ENCODE measurements around the gene CD84. TPM values are rescaled to one million over a fixed set of nuclear protein-coding genes. Genes with fewer than 3 reads are reported as not detected.

Gene CD84
- polyA plus RNA-seq, 3 donors = 14.5 to 33.5 (median 31.8) TPM

GRCh38 chr1:160548183-160548582 is 31.1 kb downstream of the CD84 start:
- Histone ChIP-seq H3K9me3 (replicated peaks in 1 of 2; ENCODE audit: control insufficient read depth in 1 of 2, insufficient read depth in 1 of 2, low read length in 2 of 2) (no peaks in the 10 kb centered on the region), H2AFZ (ENCODE audit: insufficient read depth, low read depth, low read length, poor library complexity, severe bottlenecking) (no peak overlapping the region), H3K9ac (ENCODE audit: insufficient read depth, low read length, poor library complexity, severe bottlenecking) (no peak overlapping the region), H3K4me1 (ENCODE audit: control insufficient read depth in 1 of 2, insufficient read depth in 2 of 2, low read length in 2 of 2) (peaks cover 51 to 53% of the 10 kb centered on the region in 2 donors), H4K20me1 (ENCODE audit: insufficient read depth, low read length) (no peaks in the 10 kb centered on the region), H3K36me3 (replicated peaks in 1 of 2; ENCODE audit: control insufficient read depth in 1 of 2, insufficient read depth in 2 of 2, low read length in 2 of 2) (peaks cover 28 to 38% of the 10 kb centered on the region in 2 donors), H3K27ac (ENCODE audit: low read depth in 1 of 2, low read length in 2 of 2) (peak overlapping the region; percentile 11 to 83), H3K27me3 (ENCODE audit: control insufficient read depth in 2 of 2, insufficient read depth in 2 of 2, low read length in 2 of 2) (no peaks in the 10 kb centered on the region), H3K4me2 (replicated peaks; ENCODE audit: extremely low read depth, low read length, poor library complexity, severe bottlenecking) (no peak overlapping the region), H3K79me2 (ENCODE audit: insufficient read depth, low read length) (peaks cover 9% of the 10 kb centered on the region), H3K4me3 (replicated peaks in 1 of 3; ENCODE audit: low read depth in 2 of 3, low read length in 3 of 3) (no peak overlapping the region)
- Mint-ChIP-seq H3K4me1 (peaks cover 60% of the 10 kb centered on the region), H3K27ac (peak overlapping the region in 4 of 7 donors; percentile 79 to 97 (median 88)), H3K9me3 (no peaks in the 10 kb centered on the region), H3K36me3 (peaks cover 44 to 55% of the 10 kb centered on the region in 2 donors), H3K4me3 (no peak overlapping the region), H3K27me3 (ENCODE audit: low read depth in 3 of 3) (no peaks in the 10 kb centered on the region)
- WGBS (ENCODE audit: insufficient coverage) = 94% methylated on average over 2 of the region's 3 CpGs
- intact Hi-C loops (cut with micrococcal nuclease) = loop anchor here in 1 of 2 donors (5.0 kb wide), 1 partner anchor 59 kb away; no protein-coding TSS in a partner anchor
- no peak for TF ChIP-seq CTCF (IDR thresholded peaks at IDR 0.05)
- peak in 1 of 3 donors; percentile 34 for DNase-seq

GRCh38 chr1:160547422-160547821 is 31.9 kb downstream of the CD84 start:
- no peaks in the 10 kb centered on the region for H3K9me3 ChIP-seq (replicated peaks in 1 of 2; ENCODE audit: control insufficient read depth in 1 of 2, insufficient read depth in 1 of 2, low read length in 2 of 2)
- peaks cover 51 to 53% of the 10 kb centered on the region in 2 donors for H3K4me1 ChIP-seq (ENCODE audit: control insufficient read depth in 1 of 2, insufficient read depth in 2 of 2, low read length in 2 of 2)
- peaks cover 60% of the 10 kb centered on the region for H3K4me1 Mint-ChIP-seq
- H3K36me3 Mint-ChIP-seq = peaks cover 37 to 49% of the 10 kb centered on the region in 2 donors
- H3K4me2 ChIP-seq (replicated peaks; ENCODE audit: extremely low read depth, low read length, poor library complexity, severe bottlenecking) = peak overlapping the region; percentile 45
- H4K20me1 ChIP-seq (ENCODE audit: insufficient read depth, low read length) = no peaks in the 10 kb centered on the region
- H3K27ac Mint-ChIP-seq = peak overlapping the region; percentile 79 to 97 (median 92)
- no peaks in the 10 kb centered on the region for H3K27me3 Mint-ChIP-seq (ENCODE audit: low read depth in 3 of 3)
- peaks cover 6% of the 10 kb centered on the region for H3K79me2 ChIP-seq (ENCODE audit: insufficient read depth, low read length)
- no peak overlapping the region for H2AFZ ChIP-seq (ENCODE audit: insufficient read depth, low read depth, low read length, poor library complexity, severe bottlenecking)
- no peaks in the 10 kb centered on the region for H3K9me3 Mint-ChIP-seq
- H3K27ac ChIP-seq (ENCODE audit: low read depth in 1 of 2, low read length in 2 of 2) = peak overlapping the region; percentile 39 to 83
- no peak for DNase-seq
- TF ChIP-seq CTCF (IDR thresholded peaks at IDR 0.05) = no peak
- peaks cover 21 to 30% of the 10 kb centered on the region in 2 donors for H3K36me3 ChIP-seq (replicated peaks in 1 of 2; ENCODE audit: control insufficient read depth in 1 of 2, insufficient read depth in 2 of 2, low read length in 2 of 2)
- WGBS (ENCODE audit: insufficient coverage) = no CpG with 5 or more reads among the region's 4 CpGs
- no peak overlapping the region for H3K9ac ChIP-seq (ENCODE audit: insufficient read depth, low read length, poor library complexity, severe bottlenecking)
- H3K4me3 ChIP-seq (replicated peaks in 1 of 3; ENCODE audit: low read depth in 2 of 3, low read length in 3 of 3) = peak overlapping the region in 1 of 3 experiments; percentile 25
- peak overlapping the region in 1 of 2 donors; percentile 46 for H3K4me3 Mint-ChIP-seq
- intact Hi-C loops (cut with micrococcal nuclease) = loop anchor here in 1 of 2 donors (5.0 kb wide), 1 partner anchor 60 kb away; no protein-coding TSS in a partner anchor
- H3K27me3 ChIP-seq (ENCODE audit: control insufficient read depth in 2 of 2, insufficient read depth in 2 of 2, low read length in 2 of 2) = no peaks in the 10 kb centered on the region

Data from CD14-positive monocyte (primary cell).